ENCODE measurements around the gene BRMS1.

BRMS1 gene

DNA sequence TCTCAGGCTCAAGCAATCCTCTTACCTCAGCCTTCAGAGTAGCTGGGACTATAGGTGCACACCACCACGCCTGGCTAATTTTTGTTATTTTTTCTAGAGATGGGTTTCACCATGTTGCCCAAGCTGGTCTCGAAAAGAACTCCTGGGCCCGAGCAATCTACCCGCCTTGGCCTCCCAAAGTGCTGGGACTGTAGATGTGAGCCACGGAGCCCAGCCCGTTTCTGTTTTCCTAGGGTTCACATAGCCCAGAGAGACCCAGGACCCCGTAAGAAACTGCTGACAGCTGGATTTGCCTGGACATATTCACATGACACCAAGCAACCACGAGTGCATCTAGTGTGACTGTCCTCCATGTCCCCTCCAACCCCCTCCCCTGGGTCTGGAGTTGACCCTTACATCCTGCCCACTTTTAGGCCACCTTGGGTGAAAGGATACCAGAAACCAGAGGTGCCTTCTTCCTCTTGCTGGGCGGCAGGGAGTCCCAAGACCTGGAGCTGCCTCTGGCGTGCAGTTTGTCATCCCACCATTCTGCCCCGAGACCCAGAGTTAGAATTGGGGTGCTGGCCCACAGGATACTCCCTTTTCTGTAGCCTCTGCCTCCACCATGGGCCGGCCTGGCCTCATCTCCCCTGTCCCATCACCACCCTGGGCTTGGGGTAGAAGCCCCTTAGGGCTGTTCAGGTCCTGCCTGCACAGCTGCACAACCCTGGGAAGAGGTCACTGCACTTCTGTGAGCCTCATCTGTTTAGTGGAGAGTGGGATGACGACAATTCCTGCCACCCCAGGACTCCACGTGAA, 5.0 kb downstream of the BRMS1 start:
- Histone ChIP-seq H3K9ac (ENCODE audit: low read length) (no peak overlapping the region), H3K4me1 (ENCODE audit: control insufficient read depth, insufficient read depth, low read length) (peaks cover 28% of the 10 kb centered on the region), H3K27me3 (ENCODE audit: control insufficient read depth, insufficient read depth, low read length) (no peaks in the 10 kb centered on the region), H3K4me3 (ENCODE audit: low read length) (no peak overlapping the region), H3K36me3 (ENCODE audit: control insufficient read depth, insufficient read depth, low read length) (peaks cover 19% of the 10 kb centered on the region), H3K9me3 (ENCODE audit: control insufficient read depth, low read length) (no peaks in the 10 kb centered on the region)

DNA sequence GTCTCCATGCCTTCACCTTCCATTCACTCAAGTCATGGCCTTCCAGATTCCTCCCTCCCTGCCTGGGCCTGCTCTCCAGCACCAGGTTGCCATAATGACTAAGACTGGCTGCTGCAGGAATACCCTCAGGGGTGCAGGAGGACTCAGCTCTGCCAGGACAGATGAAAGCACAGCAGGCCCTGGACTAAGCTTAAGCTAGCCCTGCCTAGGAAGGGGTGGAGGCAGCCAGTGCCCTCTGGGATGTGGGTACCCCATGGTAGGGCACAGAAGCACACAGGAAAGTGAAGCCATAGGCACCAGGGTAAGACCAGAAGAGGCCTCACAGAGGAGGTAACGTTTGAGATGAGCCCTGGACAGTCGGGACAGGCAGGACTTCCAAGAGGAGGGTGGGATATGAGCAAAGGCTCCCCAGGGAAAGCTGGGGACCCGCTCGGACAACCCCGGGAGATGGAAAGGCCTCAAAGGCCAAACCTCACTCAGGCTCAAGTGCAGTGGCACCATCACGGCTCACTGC, 5.7 kb downstream of the BRMS1 start:
- Histone ChIP-seq H3K27me3 (ENCODE audit: control insufficient read depth, insufficient read depth, low read length) (no peaks in the 10 kb centered on the region), H3K9ac (ENCODE audit: low read length) (no peak overlapping the region), H3K4me3 (ENCODE audit: low read length) (no peak overlapping the region), H3K4me1 (ENCODE audit: control insufficient read depth, insufficient read depth, low read length) (peaks cover 29% of the 10 kb centered on the region), H3K9me3 (ENCODE audit: control insufficient read depth, low read length) (no peaks in the 10 kb centered on the region), H3K36me3 (ENCODE audit: control insufficient read depth, insufficient read depth, low read length) (peaks cover 19% of the 10 kb centered on the region)

DNA sequence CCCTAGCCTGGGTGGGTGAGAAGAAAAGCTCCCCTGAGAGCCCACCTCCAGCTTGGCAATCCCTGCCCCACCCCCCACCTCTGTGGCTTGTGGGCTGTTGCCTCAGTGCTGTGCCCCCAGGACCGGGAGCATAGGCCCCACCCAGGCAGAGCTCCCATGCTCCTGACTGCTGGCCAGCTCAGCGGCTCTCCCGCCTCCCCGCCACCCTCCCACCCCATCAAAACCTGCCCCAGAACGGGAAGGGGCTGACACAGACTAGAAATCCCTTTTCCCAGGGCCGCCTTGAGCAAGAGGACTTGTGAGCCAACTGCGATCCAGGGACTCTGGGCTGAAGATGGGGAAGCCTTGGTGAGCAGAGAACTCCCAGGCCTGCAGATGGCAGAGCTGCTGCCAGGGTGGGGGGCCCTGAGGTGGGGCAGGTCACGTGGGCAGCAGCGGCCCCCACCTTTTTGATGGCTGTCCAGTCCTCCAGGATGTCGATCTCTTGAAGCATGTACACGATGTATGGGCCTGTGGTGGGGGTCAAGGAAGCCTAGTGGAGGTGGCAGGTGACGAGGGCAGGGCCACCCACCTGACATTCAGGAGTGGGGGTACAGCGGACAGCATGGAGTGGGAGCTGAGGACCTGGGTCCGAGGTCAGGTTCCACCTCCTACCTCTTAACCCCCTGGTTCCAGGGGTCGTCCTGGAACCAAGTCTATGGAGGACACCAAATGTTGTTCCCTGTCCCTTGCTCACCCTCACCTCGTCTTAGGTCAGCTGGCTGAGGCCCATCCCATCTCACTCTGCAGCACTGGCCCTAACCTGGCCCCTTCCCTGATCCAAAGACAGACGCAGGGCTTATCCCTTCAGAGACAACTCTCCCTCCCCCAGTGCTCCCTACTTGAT, 6.4 kb downstream of the BRMS1 start:
- H3K9ac ChIP-seq (ENCODE audit: low read length) = no peak overlapping the region
- H3K27me3 ChIP-seq (ENCODE audit: control insufficient read depth, insufficient read depth, low read length) = no peaks in the 10 kb centered on the region
- peaks cover 19% of the 10 kb centered on the region for H3K36me3 ChIP-seq (ENCODE audit: control insufficient read depth, insufficient read depth, low read length)
- peaks cover 22% of the 10 kb centered on the region for H3K4me1 ChIP-seq (ENCODE audit: control insufficient read depth, insufficient read depth, low read length)
- no peak overlapping the region for H3K4me3 ChIP-seq (ENCODE audit: low read length)
- no peaks in the 10 kb centered on the region for H3K9me3 ChIP-seq (ENCODE audit: control insufficient read depth, low read length)

DNA sequence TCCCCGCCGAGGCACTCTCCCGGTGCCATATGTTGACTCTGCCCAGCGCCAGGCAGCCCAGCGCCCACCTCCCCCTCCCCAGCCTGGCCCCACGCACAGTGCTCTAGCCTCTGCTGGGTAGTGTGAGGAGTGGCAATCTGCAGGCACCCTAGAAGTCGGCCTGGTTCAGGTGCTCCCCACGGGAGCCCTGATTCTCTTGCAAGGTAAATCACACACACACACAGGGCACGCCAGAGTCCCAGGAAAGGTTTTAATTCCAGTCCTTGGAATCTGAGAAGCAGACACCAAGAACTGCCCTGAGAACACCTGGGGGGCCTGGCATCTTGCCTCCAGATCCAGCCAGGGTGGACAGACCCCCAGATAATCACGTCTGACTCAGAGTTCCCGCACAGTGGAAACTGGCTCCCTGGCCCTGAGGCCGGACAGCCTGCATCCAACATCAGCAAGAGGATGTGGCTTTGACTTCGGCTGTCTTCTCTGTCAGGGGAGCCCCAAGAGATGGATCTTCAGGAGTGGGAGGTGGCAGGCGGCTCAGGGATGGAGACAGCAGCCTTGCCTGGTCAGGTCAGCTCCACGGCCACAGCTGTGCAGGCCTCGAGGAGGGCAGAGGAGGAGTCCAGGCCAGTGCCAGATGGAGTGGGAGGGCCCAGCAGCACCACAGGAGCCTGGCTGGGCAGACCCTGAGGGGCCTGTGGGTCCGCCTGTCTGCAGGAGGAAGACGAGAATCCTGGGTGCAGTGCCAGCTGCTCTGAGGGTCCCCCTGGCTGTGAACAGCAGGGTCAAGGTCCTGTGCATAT, 7.6 kb downstream of the BRMS1 start:
- H3K4me3 ChIP-seq (ENCODE audit: low read length) = no peak overlapping the region
- peaks cover 21% of the 10 kb centered on the region for H3K4me1 ChIP-seq (ENCODE audit: control insufficient read depth, insufficient read depth, low read length)
- H3K9me3 ChIP-seq (ENCODE audit: control insufficient read depth, low read length) = no peaks in the 10 kb centered on the region
- no peaks in the 10 kb centered on the region for H3K27me3 ChIP-seq (ENCODE audit: control insufficient read depth, insufficient read depth, low read length)
- H3K36me3 ChIP-seq (ENCODE audit: control insufficient read depth, insufficient read depth, low read length) = peaks cover 19% of the 10 kb centered on the region
- peak overlapping the region; percentile 28 for H3K9ac ChIP-seq (ENCODE audit: low read length)

DNA sequence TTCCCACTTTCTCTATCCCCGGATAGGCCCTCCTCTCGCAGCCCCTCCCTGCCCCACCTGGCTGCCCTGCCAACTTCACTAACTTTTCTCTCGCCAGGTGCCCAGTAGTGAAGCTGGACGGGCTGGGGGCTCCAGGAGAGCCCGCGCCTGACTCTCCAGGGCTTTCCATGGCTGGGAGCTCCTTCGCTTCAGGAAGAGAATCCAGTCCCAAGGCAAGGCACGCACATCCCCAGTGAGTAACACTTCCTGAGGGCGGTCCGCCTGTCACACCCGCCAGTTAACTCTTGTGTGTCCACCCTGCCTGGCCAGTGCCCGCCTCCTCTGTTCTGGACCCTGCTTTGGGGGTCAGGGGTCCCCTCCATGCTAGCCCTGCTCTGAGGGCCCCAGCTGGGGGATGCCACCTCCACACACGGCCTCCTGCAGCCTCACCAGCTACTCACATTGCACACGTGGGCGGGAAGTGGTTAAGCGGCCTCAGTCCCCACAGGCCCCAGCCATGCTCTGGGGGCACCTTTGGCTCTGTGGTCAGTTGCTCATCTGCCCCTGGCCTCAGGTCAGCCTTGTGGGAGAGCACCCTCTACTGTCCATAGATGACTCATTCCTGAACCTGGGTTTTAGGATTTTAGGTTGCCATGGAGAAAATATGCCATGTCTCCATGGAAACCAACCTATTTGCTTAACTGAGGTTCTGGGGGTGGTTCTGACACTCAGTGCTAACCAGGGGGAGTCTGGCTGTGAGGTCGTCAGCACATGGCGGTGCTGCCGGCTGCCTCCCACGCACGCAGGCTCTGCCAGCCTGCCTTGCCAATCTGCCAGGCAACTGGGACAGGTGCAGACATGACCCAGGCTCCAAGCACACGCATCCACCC, 8.4 kb downstream of the BRMS1 start, which contains the start of gene RIN1:
Gene RIN1 (minus strand): TSS at position 201 of the 869 bp plus-strand sequence. CDS start 32 bp downstream, at position 169.
- H3K9ac ChIP-seq (ENCODE audit: low read length) = peak within 1 kb of the TSS; percentile 79
- peak within 1 kb of the TSS; percentile 83 for H3K4me3 ChIP-seq (ENCODE audit: low read length)
- H3K36me3 ChIP-seq (ENCODE audit: control insufficient read depth, insufficient read depth, low read length) = peaks cover 15% of the 10 kb centered on the region

DNA sequence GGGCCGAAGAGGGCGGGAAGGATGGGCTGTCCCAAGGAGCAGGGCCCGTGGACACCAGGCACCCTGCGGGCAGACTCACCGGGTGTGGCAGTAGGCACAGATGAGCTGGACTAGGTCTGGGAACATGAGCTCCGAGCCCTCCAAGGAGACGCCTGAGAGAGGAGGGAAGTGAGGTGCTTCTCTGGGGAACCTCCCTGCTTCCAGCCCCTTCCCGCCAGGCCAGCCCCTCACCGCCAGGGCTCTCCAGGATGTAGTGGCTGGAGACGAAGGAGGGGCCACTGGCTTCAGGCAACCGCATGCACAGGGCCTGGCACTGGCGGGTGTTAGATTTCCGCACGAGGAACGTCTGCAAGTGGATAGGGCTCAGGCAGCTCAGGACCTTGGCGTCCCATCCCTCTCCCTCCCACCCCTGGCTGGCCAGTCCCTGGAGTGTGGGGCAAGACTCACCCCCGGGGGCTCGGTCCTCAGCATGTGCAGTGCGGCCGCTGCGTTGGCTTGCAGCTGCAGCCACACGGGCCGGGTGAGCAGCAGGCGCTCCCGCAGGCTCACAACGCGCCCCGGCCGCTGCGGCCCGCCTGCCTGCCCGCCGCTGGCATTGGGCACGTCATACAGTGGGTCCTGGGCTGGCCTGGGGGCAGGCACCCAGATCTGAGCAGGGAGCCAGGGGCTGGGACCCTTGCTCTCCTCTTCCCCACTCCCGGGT, 9.2 kb downstream of the BRMS1 start:
- H3K4me3 ChIP-seq (ENCODE audit: low read length) = peak overlapping the region; percentile 83
- H3K27me3 ChIP-seq (ENCODE audit: control insufficient read depth, insufficient read depth, low read length) = no peaks in the 10 kb centered on the region
- peak overlapping the region; percentile 79 for H3K9ac ChIP-seq (ENCODE audit: low read length)
- no peaks in the 10 kb centered on the region for H3K9me3 ChIP-seq (ENCODE audit: control insufficient read depth, low read length)
- H3K4me1 ChIP-seq (ENCODE audit: control insufficient read depth, insufficient read depth, low read length) = peaks cover 21% of the 10 kb centered on the region
- peaks cover 8% of the 10 kb centered on the region for H3K36me3 ChIP-seq (ENCODE audit: control insufficient read depth, insufficient read depth, low read length)

More for the DNA sequence above, 8.4 kb downstream of the BRMS1 start, which contains the start of gene RIN1:
- peaks cover 21% of the 10 kb centered on the region for H3K4me1 ChIP-seq (ENCODE audit: control insufficient read depth, insufficient read depth, low read length)
- no peaks in the 10 kb centered on the region for H3K9me3 ChIP-seq (ENCODE audit: control insufficient read depth, low read length)
- H3K27me3 ChIP-seq (ENCODE audit: control insufficient read depth, insufficient read depth, low read length) = no peaks in the 10 kb centered on the region

GRCh38 chr11:66334605-66335442, 10.1 kb downstream of the BRMS1 start:
- H3K9ac ChIP-seq (ENCODE audit: low read length) = peak overlapping the region; percentile 79

DNA sequence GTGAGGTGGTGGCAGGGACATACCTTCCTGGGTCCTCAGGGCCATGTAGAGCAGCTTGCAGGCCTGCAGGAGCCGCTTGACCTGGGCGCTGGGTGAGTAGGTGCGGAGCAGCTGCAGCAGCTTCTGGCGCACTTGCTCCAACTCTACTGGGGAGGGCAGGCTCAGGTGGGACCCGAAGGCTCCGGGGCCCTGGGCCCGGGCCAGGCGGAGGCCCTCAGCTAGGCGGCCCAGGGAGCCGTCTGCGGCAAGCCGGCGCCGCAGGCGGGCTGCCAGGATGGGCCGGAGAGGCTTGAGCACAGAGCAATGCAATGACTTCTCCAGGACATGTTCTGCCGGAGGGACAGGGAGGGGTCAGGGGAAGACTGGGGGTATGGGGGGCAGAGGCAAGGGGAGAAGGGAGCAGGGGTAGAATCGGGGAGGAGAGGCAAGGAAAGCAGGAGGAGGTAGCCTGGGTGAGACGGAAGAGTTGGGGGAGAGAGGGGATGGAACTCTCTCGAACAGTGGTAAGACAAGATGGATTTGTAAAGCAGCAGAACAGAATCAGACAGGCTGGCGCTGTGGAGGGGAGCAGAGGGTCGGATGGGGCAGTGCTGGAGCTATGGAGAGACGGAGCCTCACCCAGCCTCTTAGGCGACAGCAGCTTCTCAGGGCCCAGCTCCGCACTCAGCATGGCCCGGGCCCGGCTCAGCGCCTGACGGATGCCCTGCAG, 10.9 kb downstream of the BRMS1 start:
- Histone ChIP-seq H3K9me3 (ENCODE audit: control insufficient read depth, low read length) (no peaks in the 10 kb centered on the region), H3K9ac (ENCODE audit: low read length) (no peak overlapping the region), H3K27me3 (ENCODE audit: control insufficient read depth, insufficient read depth, low read length) (no peaks in the 10 kb centered on the region), H3K4me3 (ENCODE audit: low read length) (no peak overlapping the region), H3K4me1 (ENCODE audit: control insufficient read depth, insufficient read depth, low read length) (peaks cover 21% of the 10 kb centered on the region), H3K36me3 (ENCODE audit: control insufficient read depth, insufficient read depth, low read length) (no peaks in the 10 kb centered on the region)

More at GRCh38 chr11:66334605-66335442, 10.1 kb downstream of the BRMS1 start:
- Histone ChIP-seq H3K27me3 (ENCODE audit: control insufficient read depth, insufficient read depth, low read length) (no peaks in the 10 kb centered on the region), H3K36me3 (ENCODE audit: control insufficient read depth, insufficient read depth, low read length) (no peaks in the 10 kb centered on the region), H3K9me3 (ENCODE audit: control insufficient read depth, low read length) (no peaks in the 10 kb centered on the region), H3K4me1 (ENCODE audit: control insufficient read depth, insufficient read depth, low read length) (peaks cover 21% of the 10 kb centered on the region), H3K4me3 (ENCODE audit: low read length) (peak overlapping the region; percentile 83)

- Histone ChIP-seq H3K4me3 (ENCODE audit: low read length) (no peak overlapping the region), H3K9me3 (ENCODE audit: control insufficient read depth, low read length) (no peaks in the 10 kb centered on the region), H3K4me1 (ENCODE audit: control insufficient read depth, insufficient read depth, low read length) (peaks cover 27% of the 10 kb centered on the region), H3K36me3 (ENCODE audit: control insufficient read depth, insufficient read depth, low read length) (no peaks in the 10 kb centered on the region), H3K9ac (ENCODE audit: low read length) (no peak overlapping the region), H3K27me3 (ENCODE audit: control insufficient read depth, insufficient read depth, low read length) (no peaks in the 10 kb centered on the region)
These were observed 11.6 kb downstream of the BRMS1 start for GRCh38 chr11:66333220-66333877.

Data from mucosa of stomach (tissue), 1 donor.